GM23338 (cell line): ENCODE measurements around the gene DTWD1. TPM values are rescaled to one million over a fixed set of nuclear protein-coding genes. Genes with fewer than 3 reads are reported as not detected.
A peak's percentile ranks its signal among the peaks of the same experiment; 100 is the strongest.

Experiments
- ATAC-seq: fragments of 200-7000 bp; cut with Tn5 transposase; 3 replicates; pipeline ENCODE4 v1.9.1; 2020
- DNase-seq: peaks from one replicate; pipeline ENCODE4 v3.0.0-alpha.2; 2015; ENCODE audit warnings: low spot score
- H2AFZ ChIP-seq: fragments of 200-600 bp; sonication (generic); 2 replicates; pipeline ENCODE4 v1.8.0; 2016; ENCODE audit warnings: antibody characterized with exemption, mild to moderate bottlenecking, moderate library complexity
- H3F3A ChIP-seq: fragments of 200-600 bp; sonication (generic); replicated peaks from 2 replicates; pipeline ENCODE4 v1.8.0; 2017; ENCODE audit warnings: antibody characterized with exemption, mixed run types, low read depth
- H3K27ac ChIP-seq: fragments of 200-600 bp; sonication (generic); 2 replicates; pipeline ENCODE4 v1.6.1; 2016; ENCODE audit warnings: low read depth
- H3K27me3 ChIP-seq: fragments of 200-600 bp; sonication (generic); 2 replicates; pipeline ENCODE4 v1.8.0; 2016; ENCODE audit warnings: mild to moderate bottlenecking, mixed run types, moderate library complexity; ENCODE audit not compliant: insufficient read depth
- H3K36me3 ChIP-seq: fragments of 200-600 bp; sonication (generic); 2 replicates; pipeline ENCODE4 v1.8.0; 2016; ENCODE audit warnings: mild to moderate bottlenecking; ENCODE audit not compliant: insufficient read depth
- H3K4me1 ChIP-seq: fragments of 200-600 bp; sonication (generic); 2 replicates; pipeline ENCODE4 v1.8.0; 2016; ENCODE audit warnings: mild to moderate bottlenecking, moderate library complexity; ENCODE audit not compliant: insufficient read depth
- H3K4me2 ChIP-seq: fragments of 200-600 bp; sonication (generic); 2 replicates; pipeline ENCODE4 v1.7.1; 2017; ENCODE audit warnings: mixed run types
- H3K4me3 ChIP-seq: fragments of 200-600 bp; sonication (generic); 2 replicates; pipeline ENCODE4 v1.6.1; 2016; ENCODE audit warnings: mixed run types
- H3K79me2 ChIP-seq: fragments of 200-600 bp; sonication (generic); replicated peaks from 2 replicates; pipeline ENCODE4 v1.8.0; 2017; ENCODE audit warnings: mild to moderate bottlenecking; ENCODE audit not compliant: insufficient read depth
- H3K9me2 ChIP-seq: fragments of 200-600 bp; sonication (generic); 2 replicates; pipeline ENCODE4 v1.8.0; 2017; ENCODE audit not compliant: insufficient read depth
- H4K20me1 ChIP-seq: fragments of 200-600 bp; sonication (generic); replicated peaks from 2 replicates; pipeline ENCODE4 v1.8.0; 2017; ENCODE audit warnings: mild to moderate bottlenecking; ENCODE audit not compliant: insufficient read depth
- H3K27ac Mint-ChIP-seq: 2 replicates; pipeline ENCODE4 v1.8.0; 2020; ENCODE audit warnings: inconsistent platforms, mild to moderate bottlenecking, moderate library complexity, mixed read lengths
- H3K27me3 Mint-ChIP-seq: 3 replicates; pipeline ENCODE4 v1.8.0; 2022; ENCODE audit warnings: low read depth, mild to moderate bottlenecking, moderate library complexity, mixed read lengths, inconsistent platforms; ENCODE audit not compliant: insufficient read depth, poor library complexity
- H3K36me3 Mint-ChIP-seq: 3 replicates; pipeline ENCODE4 v1.8.0; 2021; ENCODE audit warnings: low read depth, mild to moderate bottlenecking, inconsistent platforms, moderate library complexity, mixed read lengths
- H3K4me1 Mint-ChIP-seq: 3 replicates; pipeline ENCODE4 v1.8.0; 2020; ENCODE audit warnings: mild to moderate bottlenecking, inconsistent platforms, mixed read lengths
- H3K4me3 Mint-ChIP-seq: 3 replicates; pipeline ENCODE4 v1.8.0; 2021; ENCODE audit warnings: moderate library complexity, mild to moderate bottlenecking, inconsistent platforms, mixed read lengths
- H3K9me3 Mint-ChIP-seq: 3 replicates; pipeline ENCODE4 v1.8.0; 2020; ENCODE audit warnings: moderate library complexity, mild to moderate bottlenecking, inconsistent platforms, mixed read lengths
- CREB1 ChIP-seq: fragments of 250-450 bp; sonication (Bioruptor Pico); IDR thresholded peaks from 2 replicates; pipeline ENCODE4 v1.5.0; 2020; ENCODE audit warnings: low read depth, mild to moderate bottlenecking, moderate library complexity
- JUNB ChIP-seq: IDR thresholded peaks from one replicate; pipeline ENCODE4 v1.6.1; 2016; ENCODE audit warnings: antibody characterized with exemption; ENCODE audit not compliant: unreplicated experiment
- NANOG ChIP-seq: IDR thresholded peaks from 2 replicates; pipeline ENCODE4 v1.6.1; 2016; ENCODE audit warnings: antibody characterized with exemption, borderline replicate concordance
- POLR2AphosphoS5 ChIP-seq: IDR thresholded peaks from 2 replicates; pipeline ENCODE4 v1.6.1; 2016; ENCODE audit warnings: antibody characterized with exemption, low read depth
- ZNF114 ChIP-seq: fragments of 250-450 bp; sonication (Bioruptor Pico); IDR thresholded peaks from 2 replicates; pipeline ENCODE4 v1.5.0; 2020; ENCODE audit warnings: mild to moderate bottlenecking, moderate library complexity
- ZNF331 ChIP-seq: fragments of 250-450 bp; sonication (Bioruptor Pico); IDR thresholded peaks from 2 replicates; pipeline ENCODE4 v1.5.0; 2020; ENCODE audit warnings: low read depth, mild to moderate bottlenecking, moderate library complexity
- polyA plus RNA-seq: library from polyadenylated mRNA; unstranded; fragments of >200 nt; fragmentation: Nextera tagmentation; extraction: Ambion mirVana; gene quantifications from 2 replicates; pipeline ENCODE4 v1.2.1, GENCODE V29; 2016
- total RNA-seq: library from RNA; depleted of rRNA; stranded (reverse); fragments of >200 nt; shearing (Covaris generic); gene quantifications from 2 replicates; pipeline ENCODE4 v1.2.3, GENCODE V29; 2014
- TF ChIP-seq, protein P1 (sequence below): fragments of 250-450 bp; sonication (Bioruptor Pico); IDR thresholded peaks from 2 replicates; pipeline ENCODE4 v1.5.0; 2020; ENCODE audit warnings: mild to moderate bottlenecking, moderate library complexity
- TF ChIP-seq, protein P2 (sequence below), 2 experiments: fragments of 200-600 bp in 1 of 2; sonication (generic) in 1 of 2; conservative IDR thresholded peaks; 2 replicates each; pipeline versions ENCODE4 v1.5.1 to v1.6.1; 2016 to 2017; ENCODE audit warnings: antibody characterized with exemption in 2 of 2, low read depth in 2 of 2, mild to moderate bottlenecking in 2 of 2, moderate library complexity in 1 of 2
- TF ChIP-seq, protein P3 (sequence below): IDR thresholded peaks from 2 replicates; pipeline ENCODE4 v1.6.1; 2016; ENCODE audit warnings: antibody characterized with exemption

DTWD1 gene
- total and polyA plus RNA-seq, 2 experiments from 2014 or later, result 28.4 to 45.2 TPM

DNA sequence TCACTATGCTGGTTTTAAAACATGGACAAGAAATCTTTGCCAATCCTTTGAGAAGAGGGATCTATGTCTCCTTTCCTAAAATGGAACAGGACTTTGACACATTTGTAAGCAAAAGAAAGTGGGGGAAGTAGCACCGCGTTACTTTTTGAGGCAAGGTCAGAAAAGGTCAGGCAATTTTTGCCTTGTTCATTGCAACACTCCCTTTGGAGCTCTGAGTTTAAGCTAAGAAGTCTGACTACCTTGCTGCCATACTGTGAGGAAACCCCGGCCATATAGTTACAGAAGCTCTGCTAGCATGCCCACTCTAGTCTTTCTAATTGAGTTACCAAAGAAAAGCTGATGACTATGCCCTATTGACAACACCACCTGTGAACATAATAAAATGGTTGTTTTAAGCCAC is 1.6 kb upstream of the DTWD1 start:
- Histone ChIP-seq H3K4me1 (peaks cover 5% of the 10 kb centered on the region; the same call in 1 of the 2 replicates), H3K4me3 (no peak overlapping the region), H3K9me2 (0 out of 2 replicates have a peak, but pooled peaks cover 2% of the 10 kb centered on the region), H3K79me2 (peaks cover 32% of the 10 kb centered on the region), H3K4me2 (no peak overlapping the region), H3K36me3 (0 out of 2 replicates have a peak, but pooled peaks cover 3% of the 10 kb centered on the region), H4K20me1 (no peaks in the 10 kb centered on the region), H3K27me3 (no peaks in the 10 kb centered on the region), H2AFZ (no peak overlapping the region), H3F3A (no peaks in the 10 kb centered on the region), H3K27ac (no peak overlapping the region)
- TF ChIP-seq POLR2AphosphoS5 (no peak), JUNB (no peak), NANOG (no peak), ZNF114 (no peak)
- TF ChIP-seq, protein P1, sequence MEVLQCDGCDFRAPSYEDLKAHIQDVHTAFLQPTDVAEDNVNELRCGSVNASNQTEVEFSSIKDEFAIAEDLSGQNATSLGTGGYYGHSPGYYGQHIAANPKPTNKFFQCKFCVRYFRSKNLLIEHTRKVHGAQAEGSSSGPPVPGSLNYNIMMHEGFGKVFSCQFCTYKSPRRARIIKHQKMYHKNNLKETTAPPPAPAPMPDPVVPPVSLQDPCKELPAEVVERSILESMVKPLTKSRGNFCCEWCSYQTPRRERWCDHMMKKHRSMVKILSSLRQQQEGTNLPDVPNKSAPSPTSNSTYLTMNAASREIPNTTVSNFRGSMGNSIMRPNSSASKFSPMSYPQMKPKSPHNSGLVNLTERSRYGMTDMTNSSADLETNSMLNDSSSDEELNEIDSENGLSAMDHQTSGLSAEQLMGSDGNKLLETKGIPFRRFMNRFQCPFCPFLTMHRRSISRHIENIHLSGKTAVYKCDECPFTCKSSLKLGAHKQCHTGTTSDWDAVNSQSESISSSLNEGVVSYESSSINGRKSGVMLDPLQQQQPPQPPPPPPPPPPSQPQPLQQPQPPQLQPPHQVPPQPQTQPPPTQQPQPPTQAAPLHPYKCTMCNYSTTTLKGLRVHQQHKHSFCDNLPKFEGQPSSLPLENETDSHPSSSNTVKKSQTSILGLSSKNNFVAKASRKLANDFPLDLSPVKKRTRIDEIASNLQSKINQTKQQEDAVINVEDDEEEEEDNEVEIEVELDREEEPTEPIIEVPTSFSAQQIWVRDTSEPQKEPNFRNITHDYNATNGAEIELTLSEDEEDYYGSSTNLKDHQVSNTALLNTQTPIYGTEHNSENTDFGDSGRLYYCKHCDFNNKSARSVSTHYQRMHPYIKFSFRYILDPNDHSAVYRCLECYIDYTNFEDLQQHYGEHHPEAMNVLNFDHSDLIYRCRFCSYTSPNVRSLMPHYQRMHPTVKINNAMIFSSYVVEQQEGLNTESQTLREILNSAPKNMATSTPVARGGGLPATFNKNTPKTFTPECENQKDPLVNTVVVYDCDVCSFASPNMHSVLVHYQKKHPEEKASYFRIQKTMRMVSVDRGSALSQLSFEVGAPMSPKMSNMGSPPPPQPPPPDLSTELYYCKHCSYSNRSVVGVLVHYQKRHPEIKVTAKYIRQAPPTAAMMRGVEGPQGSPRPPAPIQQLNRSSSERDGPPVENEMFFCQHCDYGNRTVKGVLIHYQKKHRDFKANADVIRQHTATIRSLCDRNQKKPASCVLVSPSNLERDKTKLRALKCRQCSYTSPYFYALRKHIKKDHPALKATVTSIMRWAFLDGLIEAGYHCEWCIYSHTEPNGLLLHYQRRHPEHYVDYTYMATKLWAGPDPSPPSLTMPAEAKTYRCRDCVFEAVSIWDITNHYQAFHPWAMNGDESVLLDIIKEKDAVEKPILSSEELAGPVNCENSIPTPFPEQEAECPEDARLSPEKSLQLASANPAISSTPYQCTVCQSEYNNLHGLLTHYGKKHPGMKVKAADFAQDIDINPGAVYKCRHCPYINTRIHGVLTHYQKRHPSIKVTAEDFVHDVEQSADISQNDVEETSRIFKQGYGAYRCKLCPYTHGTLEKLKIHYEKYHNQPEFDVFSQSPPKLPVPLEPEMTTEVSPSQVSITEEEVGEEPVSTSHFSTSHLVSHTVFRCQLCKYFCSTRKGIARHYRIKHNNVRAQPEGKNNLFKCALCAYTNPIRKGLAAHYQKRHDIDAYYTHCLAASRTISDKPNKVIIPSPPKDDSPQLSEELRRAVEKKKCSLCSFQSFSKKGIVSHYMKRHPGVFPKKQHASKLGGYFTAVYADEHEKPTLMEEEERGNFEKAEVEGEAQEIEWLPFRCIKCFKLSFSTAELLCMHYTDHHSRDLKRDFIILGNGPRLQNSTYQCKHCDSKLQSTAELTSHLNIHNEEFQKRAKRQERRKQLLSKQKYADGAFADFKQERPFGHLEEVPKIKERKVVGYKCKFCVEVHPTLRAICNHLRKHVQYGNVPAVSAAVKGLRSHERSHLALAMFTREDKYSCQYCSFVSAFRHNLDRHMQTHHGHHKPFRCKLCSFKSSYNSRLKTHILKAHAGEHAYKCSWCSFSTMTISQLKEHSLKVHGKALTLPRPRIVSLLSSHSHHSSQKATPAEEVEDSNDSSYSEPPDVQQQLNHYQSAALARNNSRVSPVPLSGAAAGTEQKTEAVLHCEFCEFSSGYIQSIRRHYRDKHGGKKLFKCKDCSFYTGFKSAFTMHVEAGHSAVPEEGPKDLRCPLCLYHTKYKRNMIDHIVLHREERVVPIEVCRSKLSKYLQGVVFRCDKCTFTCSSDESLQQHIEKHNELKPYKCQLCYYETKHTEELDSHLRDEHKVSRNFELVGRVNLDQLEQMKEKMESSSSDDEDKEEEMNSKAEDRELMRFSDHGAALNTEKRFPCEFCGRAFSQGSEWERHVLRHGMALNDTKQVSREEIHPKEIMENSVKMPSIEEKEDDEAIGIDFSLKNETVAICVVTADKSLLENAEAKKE, result no peak
- Mint-ChIP-seq H3K27me3 (peaks cover 4% of the 10 kb centered on the region), H3K36me3 (peaks cover 28% of the 10 kb centered on the region), H3K4me1 (peaks cover 12% of the 10 kb centered on the region; the same call in 2 of the 3 replicates), H3K4me3 (peak overlapping the region; percentile 7; the same call in 1 of the 3 replicates), H3K27ac (no peak overlapping the region), H3K9me3 (peaks cover 19% of the 10 kb centered on the region)
- DNase-seq, result no peak
- no peak for ATAC-seq

DNA sequence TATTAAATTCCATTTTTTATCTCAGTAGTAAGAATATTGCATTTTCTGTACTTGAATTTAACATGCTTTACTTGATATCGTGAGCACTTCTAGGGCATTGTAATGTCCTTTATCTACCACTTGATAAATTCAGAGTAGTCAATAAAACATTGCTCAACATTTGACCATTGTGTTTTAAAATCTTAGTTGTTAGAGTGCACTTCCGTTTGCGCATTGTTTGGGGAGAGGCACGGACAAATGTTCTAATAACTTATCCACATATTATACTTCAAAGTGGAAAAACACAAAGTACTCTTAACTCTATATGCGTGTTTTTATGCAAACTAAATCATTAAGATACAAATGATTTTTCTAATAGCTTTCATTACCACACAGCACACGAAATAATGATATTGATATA is 649 bp upstream of the DTWD1 start:
- Histone ChIP-seq H4K20me1 (no peaks in the 10 kb centered on the region), H3K27me3 (no peaks in the 10 kb centered on the region), H3K4me3 (peak overlapping the region; percentile 53), H3K4me1 (peaks cover 5% of the 10 kb centered on the region; the same call in 1 of the 2 replicates), H3K27ac (peak overlapping the region; percentile 67; the same call in 1 of the 2 replicates), H3F3A (no peaks in the 10 kb centered on the region), H3K9me2 (0 out of 2 replicates have a peak, but pooled peaks cover 2% of the 10 kb centered on the region), H2AFZ (peak overlapping the region; percentile 73; the same call in 1 of the 2 replicates), H3K79me2 (peaks cover 39% of the 10 kb centered on the region), H3K4me2 (peak overlapping the region; percentile 75), H3K36me3 (peaks cover 11% of the 10 kb centered on the region)
- H3K9me3 Mint-ChIP-seq, result peaks cover 17% of the 10 kb centered on the region
- H3K36me3 Mint-ChIP-seq, result peaks cover 29% of the 10 kb centered on the region
- ATAC-seq, result no peak
- H3K27me3 Mint-ChIP-seq, result peaks cover 4% of the 10 kb centered on the region
- peak overlapping the region; percentile 94 for H3K4me3 Mint-ChIP-seq
- peaks cover 12% of the 10 kb centered on the region; the same call in 2 of the 3 replicates for H3K4me1 Mint-ChIP-seq
- peak; percentile 5 for DNase-seq
- H3K27ac Mint-ChIP-seq, result peak overlapping the region; percentile 99
- TF ChIP-seq CREB1 (CRISPR knock-in tag) (no peak), ZNF114 (no peak), ZNF331 (CRISPR knock-in tag) (no peak), POLR2AphosphoS5 (no peak)
- TF ChIP-seq, protein P2, sequence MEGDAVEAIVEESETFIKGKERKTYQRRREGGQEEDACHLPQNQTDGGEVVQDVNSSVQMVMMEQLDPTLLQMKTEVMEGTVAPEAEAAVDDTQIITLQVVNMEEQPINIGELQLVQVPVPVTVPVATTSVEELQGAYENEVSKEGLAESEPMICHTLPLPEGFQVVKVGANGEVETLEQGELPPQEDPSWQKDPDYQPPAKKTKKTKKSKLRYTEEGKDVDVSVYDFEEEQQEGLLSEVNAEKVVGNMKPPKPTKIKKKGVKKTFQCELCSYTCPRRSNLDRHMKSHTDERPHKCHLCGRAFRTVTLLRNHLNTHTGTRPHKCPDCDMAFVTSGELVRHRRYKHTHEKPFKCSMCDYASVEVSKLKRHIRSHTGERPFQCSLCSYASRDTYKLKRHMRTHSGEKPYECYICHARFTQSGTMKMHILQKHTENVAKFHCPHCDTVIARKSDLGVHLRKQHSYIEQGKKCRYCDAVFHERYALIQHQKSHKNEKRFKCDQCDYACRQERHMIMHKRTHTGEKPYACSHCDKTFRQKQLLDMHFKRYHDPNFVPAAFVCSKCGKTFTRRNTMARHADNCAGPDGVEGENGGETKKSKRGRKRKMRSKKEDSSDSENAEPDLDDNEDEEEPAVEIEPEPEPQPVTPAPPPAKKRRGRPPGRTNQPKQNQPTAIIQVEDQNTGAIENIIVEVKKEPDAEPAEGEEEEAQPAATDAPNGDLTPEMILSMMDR (conservative IDR thresholded peaks at IDR 0.05; ENCODE audit: low read depth in 2 of 2), result no peak
- TF ChIP-seq, protein P3, sequence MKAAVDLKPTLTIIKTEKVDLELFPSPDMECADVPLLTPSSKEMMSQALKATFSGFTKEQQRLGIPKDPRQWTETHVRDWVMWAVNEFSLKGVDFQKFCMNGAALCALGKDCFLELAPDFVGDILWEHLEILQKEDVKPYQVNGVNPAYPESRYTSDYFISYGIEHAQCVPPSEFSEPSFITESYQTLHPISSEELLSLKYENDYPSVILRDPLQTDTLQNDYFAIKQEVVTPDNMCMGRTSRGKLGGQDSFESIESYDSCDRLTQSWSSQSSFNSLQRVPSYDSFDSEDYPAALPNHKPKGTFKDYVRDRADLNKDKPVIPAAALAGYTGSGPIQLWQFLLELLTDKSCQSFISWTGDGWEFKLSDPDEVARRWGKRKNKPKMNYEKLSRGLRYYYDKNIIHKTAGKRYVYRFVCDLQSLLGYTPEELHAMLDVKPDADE, result no peak
